Breast epithelium (tissue), 4 donors: ENCODE measurements around the gene LDLRAD3. TPM values are rescaled to one million over a fixed set of nuclear protein-coding genes. Genes with fewer than 3 reads are reported as not detected.

Experiments
- DNase-seq, 2 donors: peaks; one replicate each; pipeline ENCODE4 v3.0.0-alpha.2; 2019; ENCODE audit warnings: low spot score in 2 of 2
- H3K27ac ChIP-seq, 2 donors: fragments of 200-600 bp; sonication (generic) in 1 of 2; one replicate each; pipeline ENCODE4 v1.5.1; 2016 to 2019; ENCODE audit warnings: mild to moderate bottlenecking in 1 of 2
- H3K27me3 ChIP-seq, 2 donors: fragments of 200-600 bp; sonication (generic) in 1 of 2; one replicate each; pipeline versions ENCODE4 v1.5.1 to v1.6.0; 2017 to 2019; ENCODE audit warnings: control low read depth in 1 of 2, mild to moderate bottlenecking in 1 of 2
- H3K36me3 ChIP-seq: fragments of 200-600 bp; one replicate; pipeline ENCODE4 v1.5.1; 2019
- H3K4me1 ChIP-seq, 2 donors: fragments of 200-600 bp; sonication (generic); one replicate each; pipeline ENCODE4 v1.5.1; 2016 to 2019; ENCODE audit warnings: control low read depth in 1 of 2
- H3K4me3 ChIP-seq, 3 donors: fragments of 200-600 bp; sonication (generic); 1 replicate in 2 of 3; 2 replicates in 1 of 3; pipeline ENCODE4 v1.5.1; 2016 to 2019; ENCODE audit warnings: mild to moderate bottlenecking in 3 of 3, moderate library complexity in 2 of 3
- H3K9me3 ChIP-seq, 2 donors: fragments of 200-600 bp; sonication (generic) in 1 of 2; one replicate each; pipeline ENCODE4 v1.5.1; 2016 to 2019; ENCODE audit warnings: control low read depth in 1 of 2
- POLR2A ChIP-seq: fragments of 450-650 bp; IDR thresholded peaks from one replicate; pipeline ENCODE4 v1.6.1; 2016; ENCODE audit warnings: antibody characterized with exemption, mild to moderate bottlenecking, moderate library complexity
- POLR2AphosphoS5 ChIP-seq, 3 donors: sonication (generic); formaldehyde crosslinking; IDR thresholded peaks; one replicate each; pipeline ENCODE4 v1.6.1; 2017; ENCODE audit warnings: antibody characterized with exemption in 3 of 3
- intact Hi-C: fragments of 100-400 bp; cut with DNase I; formaldehyde crosslinking; loops from one replicate; pipeline ENCODE4 v1.15.1; 2023; ENCODE audit warnings: low total_unique reads
- total RNA-seq, 3 donors: library from RNA; depleted of rRNA; stranded (reverse); fragments of >200 nt; gene quantifications; one replicate each; pipeline ENCODE4 v1.1.0, GENCODE V29; 2016
- TF ChIP-seq, protein P1 (sequence below), 3 donors: fragments of 450-650 bp; IDR thresholded peaks; one replicate each; pipeline ENCODE4 v1.5.1; 2016 to 2017; ENCODE audit warnings: antibody characterized with exemption in 3 of 3, mild to moderate bottlenecking in 3 of 3, moderate library complexity in 3 of 3

Gene LDLRAD3
- total RNA-seq, 3 donors from 2014 or later = 20.3 to 45.4 (median 40.6) TPM

DNA sequence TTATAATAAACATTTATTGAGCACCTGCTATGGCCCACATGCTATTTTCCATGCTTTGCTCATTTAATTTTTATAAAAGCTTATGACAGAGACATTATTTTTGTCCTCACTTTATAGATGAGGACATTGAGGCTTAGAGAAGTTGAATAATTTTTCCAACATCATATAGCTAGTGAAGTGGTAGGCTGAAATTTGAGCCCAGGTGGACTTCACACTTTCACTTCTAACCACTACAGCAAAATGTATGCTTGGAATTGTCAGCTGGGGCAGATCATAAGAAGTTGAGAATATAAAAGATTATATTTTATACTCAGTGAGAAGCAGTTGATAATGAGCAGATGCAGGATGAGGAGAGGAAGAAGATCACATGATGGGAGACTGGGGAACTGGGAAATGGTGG, 146.1 kb downstream of the LDLRAD3 start:
- Histone ChIP-seq H3K9me3 (peaks cover 0 to 4% of the 10 kb centered on the region in 2 donors), H3K4me3 (no peak overlapping the region), H3K27me3 (no peaks in the 10 kb centered on the region), H3K36me3 (no peaks in the 10 kb centered on the region), H3K4me1 (no peaks in the 10 kb centered on the region), H3K27ac (no peak overlapping the region)
- no peak for DNase-seq
- intact Hi-C loops = no loop called here
- TF ChIP-seq POLR2AphosphoS5 (IDR thresholded peaks at IDR 0.05) (no peak), POLR2A (no peak)
- TF ChIP-seq, protein P1, sequence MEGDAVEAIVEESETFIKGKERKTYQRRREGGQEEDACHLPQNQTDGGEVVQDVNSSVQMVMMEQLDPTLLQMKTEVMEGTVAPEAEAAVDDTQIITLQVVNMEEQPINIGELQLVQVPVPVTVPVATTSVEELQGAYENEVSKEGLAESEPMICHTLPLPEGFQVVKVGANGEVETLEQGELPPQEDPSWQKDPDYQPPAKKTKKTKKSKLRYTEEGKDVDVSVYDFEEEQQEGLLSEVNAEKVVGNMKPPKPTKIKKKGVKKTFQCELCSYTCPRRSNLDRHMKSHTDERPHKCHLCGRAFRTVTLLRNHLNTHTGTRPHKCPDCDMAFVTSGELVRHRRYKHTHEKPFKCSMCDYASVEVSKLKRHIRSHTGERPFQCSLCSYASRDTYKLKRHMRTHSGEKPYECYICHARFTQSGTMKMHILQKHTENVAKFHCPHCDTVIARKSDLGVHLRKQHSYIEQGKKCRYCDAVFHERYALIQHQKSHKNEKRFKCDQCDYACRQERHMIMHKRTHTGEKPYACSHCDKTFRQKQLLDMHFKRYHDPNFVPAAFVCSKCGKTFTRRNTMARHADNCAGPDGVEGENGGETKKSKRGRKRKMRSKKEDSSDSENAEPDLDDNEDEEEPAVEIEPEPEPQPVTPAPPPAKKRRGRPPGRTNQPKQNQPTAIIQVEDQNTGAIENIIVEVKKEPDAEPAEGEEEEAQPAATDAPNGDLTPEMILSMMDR (IDR thresholded peaks at IDR 0.05) = no peak

DNA sequence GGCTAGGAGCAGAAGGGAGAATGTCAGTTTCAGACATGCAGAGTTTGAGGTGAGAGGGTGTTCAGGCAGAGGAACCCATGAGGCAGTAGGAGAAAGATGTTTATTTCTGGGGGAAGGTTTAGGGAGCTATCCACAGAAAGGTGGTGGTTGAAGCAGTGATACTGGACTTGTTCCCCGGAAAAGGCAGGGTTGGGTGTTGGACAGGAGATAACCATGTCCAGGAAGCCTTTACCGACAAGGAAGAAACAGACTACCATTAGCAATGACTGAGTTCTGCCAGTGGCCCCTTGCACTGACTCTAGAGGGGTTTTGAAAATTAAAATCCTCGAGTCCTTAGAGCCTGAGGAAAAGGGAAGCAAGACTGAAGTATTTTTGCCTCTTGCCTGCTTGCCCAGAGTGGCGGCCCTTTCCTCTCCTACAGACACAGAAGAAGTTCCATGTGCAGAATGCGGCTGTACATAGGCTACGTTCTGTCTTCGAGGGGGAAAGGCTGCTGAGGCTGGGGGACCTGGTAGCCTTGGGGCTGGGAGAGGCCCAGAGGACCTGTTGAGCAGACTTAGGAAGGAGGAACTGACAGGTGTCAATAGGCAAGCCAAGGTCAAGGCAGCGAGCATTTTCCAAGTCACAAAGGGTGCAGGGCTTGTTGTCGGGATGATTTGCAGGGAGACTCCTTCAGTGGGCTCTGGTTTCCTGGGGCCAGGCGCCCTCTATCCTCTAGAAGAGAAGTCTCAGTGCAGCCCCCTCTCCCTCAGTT, 146.7 kb downstream of the LDLRAD3 start:
- Histone ChIP-seq H3K4me3 (no peak overlapping the region), H3K27me3 (no peaks in the 10 kb centered on the region), H3K36me3 (no peaks in the 10 kb centered on the region), H3K27ac (no peak overlapping the region), H3K9me3 (peaks cover 0 to 4% of the 10 kb centered on the region in 2 donors), H3K4me1 (no peaks in the 10 kb centered on the region)
- no peak for DNase-seq
- intact Hi-C loops = no loop called here
- TF ChIP-seq POLR2AphosphoS5 (IDR thresholded peaks at IDR 0.05) = no peak
- TF ChIP-seq, protein P1 (IDR thresholded peaks at IDR 0.05) = no peak
- no peak for TF ChIP-seq POLR2A

DNA sequence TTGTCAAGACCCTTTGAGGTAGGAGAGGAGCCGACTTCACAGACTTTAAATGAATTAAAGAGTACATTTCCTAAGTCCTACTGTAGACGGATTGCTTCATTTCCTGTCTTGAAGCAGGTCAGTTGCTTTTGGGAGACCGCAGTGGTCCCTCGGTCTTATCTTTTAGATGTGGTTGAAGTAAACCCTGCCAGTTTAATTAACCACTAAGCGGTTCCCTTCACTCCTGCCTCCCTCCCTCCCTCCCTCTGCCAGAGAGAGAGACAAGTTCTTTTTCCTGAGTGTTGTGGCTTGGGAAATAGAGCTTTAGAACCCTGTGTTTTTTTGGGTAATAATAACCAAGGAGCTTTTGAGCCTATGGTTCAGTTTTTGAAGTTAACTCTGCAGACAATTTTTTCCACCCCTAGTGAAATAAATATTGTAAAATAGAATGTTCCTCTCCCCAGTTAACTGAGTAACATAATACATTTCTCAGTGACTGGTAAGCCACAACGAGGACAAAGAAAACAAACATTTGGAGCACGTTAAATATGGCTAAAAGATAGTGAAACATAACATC, 147.5 kb downstream of the LDLRAD3 start:
- TF ChIP-seq POLR2AphosphoS5 (IDR thresholded peaks at IDR 0.05) (no peak), POLR2A (no peak)
- TF ChIP-seq, protein P1 (IDR thresholded peaks at IDR 0.05) = no peak
- Histone ChIP-seq H3K4me1 (no peaks in the 10 kb centered on the region), H3K27me3 (no peaks in the 10 kb centered on the region), H3K27ac (no peak overlapping the region), H3K4me3 (no peak overlapping the region), H3K9me3 (peaks cover 0 to 4% of the 10 kb centered on the region in 2 donors), H3K36me3 (no peaks in the 10 kb centered on the region)
- intact Hi-C loops = no loop called here
- DNase-seq = no peak

DNA sequence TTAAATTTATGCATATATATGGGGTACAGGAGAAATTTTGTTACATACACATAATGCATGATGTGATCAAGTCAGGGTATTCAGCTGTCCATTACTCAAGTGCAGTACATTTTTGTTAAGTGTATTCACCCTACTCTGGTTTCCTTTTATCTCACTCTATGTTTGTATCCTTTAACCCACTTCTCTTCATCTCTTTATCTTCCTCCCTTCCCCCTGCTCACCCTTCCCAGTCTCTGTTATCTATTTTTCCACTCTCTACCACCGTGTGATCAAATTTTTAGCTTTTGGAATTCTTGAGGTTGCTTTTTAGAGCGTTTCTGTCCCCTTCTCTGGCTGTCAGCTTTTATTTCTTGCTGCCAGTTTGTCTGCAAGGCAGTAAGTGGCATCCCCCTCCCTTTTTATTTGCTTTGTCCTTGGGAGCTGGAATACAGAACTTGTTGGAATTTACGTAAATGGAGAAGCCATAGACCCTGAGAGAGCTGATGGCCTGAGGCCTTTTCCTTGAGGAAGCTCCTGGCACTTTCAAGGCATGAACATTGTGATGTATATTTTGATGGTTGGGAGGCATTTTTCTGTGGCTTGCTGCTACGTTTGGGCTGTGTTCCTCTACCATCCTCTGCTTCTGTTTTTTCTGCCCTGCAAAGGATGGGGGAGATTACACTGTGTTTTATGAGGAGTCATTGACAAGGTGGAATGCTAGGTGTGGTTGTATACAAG, 148.6 kb downstream of the LDLRAD3 start:
- TF ChIP-seq POLR2AphosphoS5 (IDR thresholded peaks at IDR 0.05) (no peak), POLR2A (no peak)
- TF ChIP-seq, protein P1 (IDR thresholded peaks at IDR 0.05) = no peak
- Histone ChIP-seq H3K4me3 (no peak overlapping the region), H3K27me3 (no peaks in the 10 kb centered on the region), H3K4me1 (no peaks in the 10 kb centered on the region), H3K27ac (no peak overlapping the region), H3K36me3 (no peaks in the 10 kb centered on the region), H3K9me3 (peaks cover 0 to 4% of the 10 kb centered on the region in 2 donors)
- intact Hi-C loops = no loop called here
- DNase-seq = no peak

DNA sequence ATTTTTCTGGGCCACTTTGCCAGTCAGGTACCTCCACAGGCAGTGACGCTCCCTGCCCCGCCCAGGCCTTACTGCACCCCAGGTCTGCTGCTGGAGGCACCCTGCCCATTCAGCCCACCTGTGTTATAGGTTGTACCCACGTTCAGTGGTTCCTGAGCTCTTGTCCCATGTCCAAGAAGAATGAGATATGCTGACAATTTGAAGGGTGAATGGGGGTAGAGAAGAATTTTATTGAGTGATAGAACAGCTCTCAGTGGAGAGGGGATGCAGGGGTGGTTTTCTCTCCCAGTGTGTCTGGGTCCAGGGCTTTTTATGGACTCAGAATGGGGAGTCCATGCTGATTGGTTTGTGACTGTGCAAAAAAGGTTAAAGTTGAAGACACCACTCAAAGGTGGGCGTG, 149.7 kb downstream of the LDLRAD3 start:
- DNase-seq = no peak
- intact Hi-C loops = no loop called here
- H3K4me3 ChIP-seq = no peak overlapping the region
- TF ChIP-seq, protein P1 (IDR thresholded peaks at IDR 0.05) = no peak
- TF ChIP-seq POLR2AphosphoS5 (IDR thresholded peaks at IDR 0.05) (no peak), POLR2A (no peak)
- H3K4me1 ChIP-seq = no peaks in the 10 kb centered on the region
- H3K9me3 ChIP-seq = peaks cover 0 to 4% of the 10 kb centered on the region in 2 donors
- H3K27ac ChIP-seq = no peak overlapping the region
- H3K36me3 ChIP-seq = no peaks in the 10 kb centered on the region
- H3K27me3 ChIP-seq = no peaks in the 10 kb centered on the region
